ENCODE data around the gene CBX1.

Gene CBX1

GRCh38 chr17:48022901-48023300 lies 78.4 kb downstream of the CBX1 start:
- Histone ChIP-seq H3K9ac (ENCODE audit: low read depth in 1 of 2, low read length in 2 of 2) (no peak overlapping the region), H3K4me3 (ENCODE audit: low read depth in 1 of 2, low read length in 2 of 2) (no peak overlapping the region), H3K27me3 (ENCODE audit: control insufficient read depth in 1 of 2, insufficient read depth in 2 of 2, low read length in 2 of 2) (peaks cover 11 to 17% of the 10 kb centered on the region in 2 donors), H3K27ac (ENCODE audit: low read depth, low read length) (no peak overlapping the region), H3K4me1 (ENCODE audit: control insufficient read depth in 1 of 2, insufficient read depth in 2 of 2, low read length in 2 of 2) (peaks cover 31 to 37% of the 10 kb centered on the region in 2 donors), H3K36me3 (ENCODE audit: control insufficient read depth in 1 of 2, insufficient read depth in 2 of 2, low read length in 2 of 2) (no peaks in the 10 kb centered on the region), H3K9me3 (ENCODE audit: control insufficient read depth in 1 of 2, low read length in 2 of 2) (no peaks in the 10 kb centered on the region)

- H3K4me1 ChIP-seq (ENCODE audit: control insufficient read depth in 1 of 2, insufficient read depth in 2 of 2, low read length in 2 of 2) = peaks cover 31 to 35% of the 10 kb centered on the region in 2 donors
- H3K27ac ChIP-seq (ENCODE audit: low read depth, low read length) = no peak overlapping the region
- H3K27me3 ChIP-seq (ENCODE audit: control insufficient read depth in 1 of 2, insufficient read depth in 2 of 2, low read length in 2 of 2) = peaks cover 11 to 17% of the 10 kb centered on the region in 2 donors
- H3K9ac ChIP-seq (ENCODE audit: low read depth in 1 of 2, low read length in 2 of 2) = no peak overlapping the region
- H3K4me3 ChIP-seq (ENCODE audit: low read depth in 1 of 2, low read length in 2 of 2) = no peak overlapping the region
- H3K36me3 ChIP-seq (ENCODE audit: control insufficient read depth in 1 of 2, insufficient read depth in 2 of 2, low read length in 2 of 2) = no peaks in the 10 kb centered on the region
- no peaks in the 10 kb centered on the region for H3K9me3 ChIP-seq (ENCODE audit: control insufficient read depth in 1 of 2, low read length in 2 of 2)
Observed at GRCh38 chr17:48021934-48022333, 79.3 kb downstream of the CBX1 start.
